Activated T-cell treated with anti-CD3 and anti-CD28 coated beads for 1 hour (primary cell): ENCODE results near the gene FNBP1.
"Not testable (repeated sequence)": the region's sequence is repeated elsewhere in the genome, so short reads cannot be mapped to it uniquely, and the experiment has no call there.

Experiments
- DNase-seq: peaks from one replicate; pipeline ENCODE4 v3.0.0-alpha.2; 2020; ENCODE audit warnings: low read depth

Gene FNBP1

GRCh38 chr9:130021842-130022241 lies 21.1 kb downstream of the FNBP1 start:
- DNase-seq: not testable (repeated sequence)

GRCh38 chr9:130021123-130021522 lies 21.9 kb downstream of the FNBP1 start:
- DNase-seq: no peak

GRCh38 chr9:130020618-130021017 lies 22.4 kb downstream of the FNBP1 start:
- no peak for DNase-seq

- no peak for DNase-seq
Measured at GRCh38 chr9:130018265-130018664, 24.7 kb downstream of the FNBP1 start.

GRCh38 chr9:130017510-130017909 lies 25.5 kb downstream of the FNBP1 start:
- DNase-seq: not testable (repeated sequence)

GRCh38 chr9:130017076-130017475 lies 25.9 kb downstream of the FNBP1 start:
- no peak for DNase-seq

GRCh38 chr9:130015353-130016019 lies 27.5 kb downstream of the FNBP1 start:
- DNase-seq: no peak

GRCh38 chr9:130013326-130013725 lies 29.7 kb downstream of the FNBP1 start:
- no peak for DNase-seq

GRCh38 chr9:130010151-130010988 lies 32.6 kb downstream of the FNBP1 start:
- DNase-seq: no peak

GRCh38 chr9:130009546-130009945 lies 33.4 kb downstream of the FNBP1 start:
- DNase-seq: not testable (repeated sequence)

- no peak for DNase-seq
Measured at GRCh38 chr9:130008538-130008937, 34.5 kb downstream of the FNBP1 start.

GRCh38 chr9:130006952-130007351 lies 36.0 kb downstream of the FNBP1 start:
- DNase-seq: not testable (repeated sequence)

- no peak for DNase-seq
Measured at GRCh38 chr9:130003943-130004552, 38.9 kb downstream of the FNBP1 start.

- DNase-seq: no peak
Measured at GRCh38 chr9:130002320-130002719, 40.7 kb downstream of the FNBP1 start.

GRCh38 chr9:130001190-130001589 lies 41.8 kb downstream of the FNBP1 start:
- no peak for DNase-seq

- DNase-seq: no peak
Measured at GRCh38 chr9:129999141-129999510, 43.9 kb downstream of the FNBP1 start.

- DNase-seq: no peak
Measured at GRCh38 chr9:129998491-129999140, 44.4 kb downstream of the FNBP1 start.

- not testable (repeated sequence) for DNase-seq
Measured at GRCh38 chr9:129997706-129998105, 45.3 kb downstream of the FNBP1 start.

GRCh38 chr9:129996161-129996830 lies 46.7 kb downstream of the FNBP1 start:
- DNase-seq: no peak

- DNase-seq: no peak
Measured at GRCh38 chr9:129995409-129996160, 47.4 kb downstream of the FNBP1 start.

GRCh38 chr9:129994882-129995281 lies 48.1 kb downstream of the FNBP1 start:
- no peak for DNase-seq
